Transverse colon (tissue), 4 donors: ENCODE data around the gene MPHOSPH9. TPM values are rescaled to one million over a fixed set of nuclear protein-coding genes. Genes with fewer than 3 reads are reported as not detected.
"Not testable (repeated sequence)": the region's sequence is repeated elsewhere in the genome, so short reads cannot be mapped to it uniquely, and the experiment has no call there.

Experiments
- DNase-seq: peaks from one replicate; pipeline ENCODE4 v3.0.0-alpha.2; 2019
- H3K27ac ChIP-seq, 4 donors: fragments of 200-600 bp; sonication (generic); 2 replicates each; pipeline ENCODE4 v1.5.1; 2016 to 2018; ENCODE audit warnings: inconsistent platforms in 4 of 4
- H3K27me3 ChIP-seq: fragments of 200-600 bp; sonication (generic); 2 replicates; pipeline ENCODE4 v1.5.1; 2017; ENCODE audit warnings: inconsistent platforms
- H3K36me3 ChIP-seq, 4 donors: fragments of 200-600 bp; sonication (generic); 2 replicates each; pipeline ENCODE4 v1.5.1; 2017 to 2019; ENCODE audit warnings: inconsistent platforms in 4 of 4
- H3K4me1 ChIP-seq, 4 donors: fragments of 200-600 bp; sonication (generic); 2 replicates each; pipeline ENCODE4 v1.5.1; 2017 to 2020; ENCODE audit warnings: inconsistent platforms in 4 of 4
- H3K4me3 ChIP-seq, 4 donors: fragments of 200-600 bp; sonication (generic); 1 replicate in 1 of 4; 2 replicates in 3 of 4; pipeline versions ENCODE4 v1.5.1 to v1.6.1; 2017 to 2019; ENCODE audit warnings: inconsistent platforms in 4 of 4
- H3K9me3 ChIP-seq, 2 donors: fragments of 200-600 bp; sonication (generic); 2 replicates each; pipeline ENCODE4 v1.5.1; 2017 to 2019; ENCODE audit warnings: inconsistent platforms in 2 of 2
- CTCF ChIP-seq, 5 experiments: fragments of 200-600 bp in 3 of 5; fragments of 450-650 bp in 2 of 5; sonication (generic) in 3 of 5; IDR thresholded peaks; 1 replicate in 2 of 5; 2 replicates in 3 of 5; pipeline ENCODE4 v1.5.1; 2016 to 2017; ENCODE audit warnings: antibody characterized with exemption in 5 of 5, inconsistent platforms in 3 of 5, mild to moderate bottlenecking in 2 of 5, moderate library complexity in 1 of 5
- EP300 ChIP-seq: sonication (generic); formaldehyde crosslinking; IDR thresholded peaks from one replicate; pipeline ENCODE4 v1.6.1; 2017; ENCODE audit warnings: antibody characterized with exemption, low read depth
- POLR2A ChIP-seq: fragments of 450-650 bp; IDR thresholded peaks from one replicate; pipeline ENCODE4 v1.6.1; 2016; ENCODE audit warnings: antibody characterized with exemption, mild to moderate bottlenecking, moderate library complexity
- POLR2AphosphoS5 ChIP-seq, 3 donors: sonication (generic); formaldehyde crosslinking; IDR thresholded peaks; one replicate each; pipeline ENCODE4 v1.6.1; 2016; ENCODE audit warnings: antibody characterized with exemption in 3 of 3
- WGBS, 2 donors: methylation state at CpG; one replicate each; pipeline ENCODE4 v1.1.5; 2018; ENCODE audit warnings: low coverage in 1 of 2; 5-methylcytosine and 5-hydroxymethylcytosine counted together
- in situ Hi-C, 4 donors: fragments of 200-750 bp; cut with MboI; loops; one replicate each; pipeline versions ENCODE4 v1.15.0 to v1.15.1; 2017; ENCODE audit warnings: low sequenced_read_pairs in 3 of 4, low pct_ligation_motif_present in 1 of 4, low pct_unique_long_range_greater_than_20kb in 1 of 4
- intact Hi-C: fragments of 100-400 bp; cut with DNase I; formaldehyde crosslinking; loops from one replicate; pipeline ENCODE4 v1.15.1; 2023; ENCODE audit warnings: low total_unique reads
- total RNA-seq, 4 donors: library from RNA; depleted of rRNA; stranded (reverse); fragments of >200 nt; gene quantifications; one replicate each; pipeline ENCODE4 v1.1.0, GENCODE V29; 2016

Gene MPHOSPH9
- total RNA-seq, 4 donors from 2014 or later, result 15.6 to 90.9 (median 40.7) TPM

DNA sequence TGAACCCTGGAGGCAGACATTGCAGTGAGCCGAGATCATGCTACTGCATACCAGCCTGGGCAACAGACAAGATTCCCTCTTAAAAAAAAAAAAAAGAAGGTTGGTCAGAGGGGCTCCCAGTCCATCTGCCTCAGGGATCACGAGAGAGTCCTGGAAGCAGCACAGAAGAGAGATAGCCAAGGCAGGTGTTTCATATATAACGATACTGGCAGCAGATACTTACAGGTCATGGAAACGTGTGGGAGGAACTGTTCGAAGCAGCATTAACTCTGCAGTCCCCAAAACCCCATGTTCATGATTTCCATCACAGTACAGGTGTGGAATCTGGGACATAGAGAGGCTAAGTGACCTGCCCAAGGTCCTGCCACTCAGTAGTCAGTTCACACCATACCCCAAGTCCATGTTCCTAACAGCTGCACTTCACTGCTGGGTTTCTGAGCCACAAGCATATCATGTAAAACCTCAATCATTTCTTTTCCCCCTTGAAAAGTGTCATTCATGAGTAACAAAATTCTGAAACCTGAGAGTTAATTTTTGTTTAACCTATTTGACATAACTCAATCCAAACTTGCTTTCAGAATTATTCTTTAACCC is 22.0 kb upstream of the MPHOSPH9 start:
- H3K27me3 ChIP-seq, result no peaks in the 10 kb centered on the region
- H3K4me3 ChIP-seq, result no peak overlapping the region
- WGBS, 2 donors, result 81 to 82% methylated on average over 2 to 5 of the region's 5 CpGs
- intact Hi-C loops, result no loop called here
- H3K27ac ChIP-seq, result no peak overlapping the region
- no peaks in the 10 kb centered on the region for H3K9me3 ChIP-seq
- peaks cover 13 to 26% (median 21%) of the 10 kb centered on the region in 4 donors for H3K4me1 ChIP-seq
- in situ Hi-C loops, result no loop called here
- peaks cover 0 to 23% (median 10%) of the 10 kb centered on the region in 4 donors for H3K36me3 ChIP-seq
- no peak for DNase-seq
- TF ChIP-seq EP300, result no peak
- no peak for TF ChIP-seq POLR2A
- no peak for TF ChIP-seq CTCF (IDR thresholded peaks at IDR 0.05)
- TF ChIP-seq POLR2AphosphoS5 (IDR thresholded peaks at IDR 0.05), result no peak

- no peaks in the 10 kb centered on the region for H3K9me3 ChIP-seq
- TF ChIP-seq POLR2A (no peak), CTCF (IDR thresholded peaks at IDR 0.05) (no peak), EP300 (no peak), POLR2AphosphoS5 (IDR thresholded peaks at IDR 0.05) (no peak)
- no peak overlapping the region for H3K27ac ChIP-seq
- H3K36me3 ChIP-seq, result peaks cover 0 to 22% (median 10%) of the 10 kb centered on the region in 4 donors
- no peak overlapping the region for H3K4me3 ChIP-seq
- 84 to 90% methylated on average over 4 to 24 of the region's 24 CpGs for WGBS, 2 donors
- intact Hi-C loops (no loop called here), in situ Hi-C loops (no loop called here)
- no peaks in the 10 kb centered on the region for H3K27me3 ChIP-seq
- no peak for DNase-seq
- H3K4me1 ChIP-seq, result peaks cover 13 to 26% (median 21%) of the 10 kb centered on the region in 4 donors
Measured at GRCh38 chr12:123253641-123254459, 20.9 kb upstream of the MPHOSPH9 start.

DNA sequence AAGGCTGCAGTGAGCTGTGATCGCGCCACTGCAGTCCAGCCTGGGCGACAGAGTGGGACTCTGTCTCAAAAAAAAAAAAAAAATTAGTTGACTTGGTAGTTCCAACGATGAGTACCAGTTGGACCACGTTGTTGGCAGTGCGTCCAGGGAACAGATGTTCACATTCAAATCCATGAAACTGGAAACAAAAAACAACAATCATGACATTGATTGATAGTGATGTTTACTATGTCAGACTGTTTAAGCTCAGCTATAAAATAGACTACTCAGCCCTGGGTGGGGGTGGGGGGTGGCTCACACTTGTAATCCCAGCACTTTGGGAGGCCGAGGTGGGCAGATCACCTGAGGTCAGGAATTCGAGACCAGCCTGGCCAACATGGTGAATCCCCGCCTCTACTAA is 19.4 kb upstream of the MPHOSPH9 start:
- DNase-seq, H3K27me3 ChIP-seq, H3K9me3 ChIP-seq, H3K4me3 ChIP-seq, intact Hi-C loops, in situ Hi-C loops: not testable (repeated sequence)
- Histone ChIP-seq H3K27ac (peak overlapping the region; percentile 81 to 85 (median 82)), H3K4me1 (peaks cover 15 to 32% (median 21%) of the 10 kb centered on the region in 4 donors), H3K36me3 (peaks cover 0 to 15% (median 4%) of the 10 kb centered on the region in 4 donors)
- 35 to 78% methylated on average over 3 to 9 of the region's 9 CpGs for WGBS, 2 donors

- H3K27ac ChIP-seq, result peak overlapping the region; percentile 81 to 85 (median 82)
- intact Hi-C loops, result no loop called here
- TF ChIP-seq POLR2A (no peak), EP300 (no peak)
Measured at GRCh38 chr12:123251403-123252076, 18.6 kb upstream of the MPHOSPH9 start.

More at GRCh38 chr12:123251403-123252076, 18.6 kb upstream of the MPHOSPH9 start:
- Histone ChIP-seq H3K9me3 (no peaks in the 10 kb centered on the region), H3K4me1 (peaks cover 15 to 37% (median 22%) of the 10 kb centered on the region in 4 donors), H3K4me3 (peak overlapping the region in 1 of 4 donors; percentile 2), H3K27me3 (no peaks in the 10 kb centered on the region), H3K36me3 (peaks cover 0 to 15% (median 0%) of the 10 kb centered on the region in 4 donors)
- no peak for DNase-seq
- 67 to 100% methylated on average over 1 to 8 of the region's 8 CpGs for WGBS, 2 donors
- in situ Hi-C loops, result no loop called here
